ENCODE results near the gene REPS1. TPM values are rescaled to one million over a fixed set of nuclear protein-coding genes. Genes with fewer than 3 reads are reported as not detected.

Gene REPS1
- total RNA-seq, 2 donors from 2014 or later = 19.5 to 29.0 TPM

GRCh38 chr6:138891255-138891986 lies 96.6 kb downstream of the REPS1 start:
- ATAC-seq = no peak

GRCh38 chr6:138885156-138885819 lies 102.8 kb downstream of the REPS1 start:
- no peak for DNase-seq
- TF ChIP-seq POLR2A (IDR thresholded peaks at IDR 0.05) = no peak
- no peak for TF ChIP-seq CTCF (IDR thresholded peaks at IDR 0.05)
- Histone ChIP-seq H3K36me3 (replicated peaks in 1 of 2; ENCODE audit: insufficient read depth in 1 of 2, low read depth in 2 of 2) (no peaks in the 10 kb centered on the region), H3K4me1 (peaks cover 6% of the 10 kb centered on the region), H3K27ac (no peak overlapping the region), H3K4me3 (no peak overlapping the region), H3K27me3 (no peaks in the 10 kb centered on the region), H3K9me3 (no peaks in the 10 kb centered on the region)
- 90 to 97% methylated on average over 13 of the region's 13 CpGs for WGBS, 2 donors
- no peak for ATAC-seq
- intact Hi-C loops (cut with DNase I) = no loop called here

More at GRCh38 chr6:138891255-138891986, 96.6 kb downstream of the REPS1 start:
- no peak for DNase-seq
- WGBS, 2 donors = 90 to 97% methylated on average over 3 of the region's 3 CpGs
- Histone ChIP-seq H3K4me3 (no peak overlapping the region), H3K4me1 (no peaks in the 10 kb centered on the region), H3K27me3 (no peaks in the 10 kb centered on the region), H3K36me3 (replicated peaks in 1 of 2; ENCODE audit: insufficient read depth in 1 of 2, low read depth in 2 of 2) (no peaks in the 10 kb centered on the region), H3K27ac (no peak overlapping the region), H3K9me3 (no peaks in the 10 kb centered on the region)
- intact Hi-C loops (cut with DNase I) = no loop called here
- TF ChIP-seq CTCF (IDR thresholded peaks at IDR 0.05) = no peak
- no peak for TF ChIP-seq POLR2A (IDR thresholded peaks at IDR 0.05)

GRCh38 chr6:138882369-138883017 lies 105.6 kb downstream of the REPS1 start:
- H3K9me3 ChIP-seq = no peaks in the 10 kb centered on the region
- H3K36me3 ChIP-seq (replicated peaks in 1 of 2; ENCODE audit: insufficient read depth in 1 of 2, low read depth in 2 of 2) = no peaks in the 10 kb centered on the region
- DNase-seq (no peak), ATAC-seq (no peak)
- peaks cover 6% of the 10 kb centered on the region for H3K4me1 ChIP-seq
- no peak overlapping the region for H3K4me3 ChIP-seq
- H3K27me3 ChIP-seq = no peaks in the 10 kb centered on the region
- H3K27ac ChIP-seq = no peak overlapping the region
- 90 to 98% methylated on average over 7 of the region's 7 CpGs for WGBS, 2 donors
- intact Hi-C loops (cut with DNase I) = no loop called here
- TF ChIP-seq POLR2A (IDR thresholded peaks at IDR 0.05) (no peak), CTCF (IDR thresholded peaks at IDR 0.05) (no peak)

DNA sequence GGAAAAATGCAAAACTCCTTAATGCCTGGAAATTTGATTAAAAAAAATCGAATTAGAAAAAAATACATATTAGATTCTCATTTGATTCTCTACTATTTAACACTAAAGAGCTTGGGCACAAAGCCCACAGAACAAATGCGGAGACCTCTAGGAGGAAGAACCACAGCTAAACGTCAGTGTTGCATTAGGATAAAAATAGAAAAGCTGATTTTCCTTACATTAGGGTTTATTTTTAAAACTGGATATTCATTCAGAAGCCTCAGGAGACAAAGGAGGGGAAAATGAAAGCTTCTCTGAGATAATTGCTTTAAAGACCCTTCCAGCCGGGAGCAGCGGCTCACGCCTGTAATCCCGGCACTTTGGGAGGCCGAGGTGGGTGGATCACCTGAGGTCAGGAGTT lies 114.9 kb downstream of the REPS1 start:
- no peak for TF ChIP-seq POLR2A (IDR thresholded peaks at IDR 0.05)
- no peak for TF ChIP-seq CTCF (IDR thresholded peaks at IDR 0.05)
- no peaks in the 10 kb centered on the region for H3K27me3 ChIP-seq
- H3K27ac ChIP-seq = no peak overlapping the region
- intact Hi-C loops (cut with DNase I) = no loop called here
- ATAC-seq (no peak), DNase-seq (no peak)
- 77 to 79% methylated on average over 8 of the region's 8 CpGs for WGBS, 2 donors
- H3K9me3 ChIP-seq = no peaks in the 10 kb centered on the region
- no peaks in the 10 kb centered on the region for H3K36me3 ChIP-seq (replicated peaks in 1 of 2; ENCODE audit: insufficient read depth in 1 of 2, low read depth in 2 of 2)
- H3K4me1 ChIP-seq = no peaks in the 10 kb centered on the region
- no peak overlapping the region for H3K4me3 ChIP-seq
